GM19099 (cell line): ENCODE measurements around the gene PRKAG3.

Source experiments
- POLR2A ChIP-seq: IDR thresholded peaks from 3 replicates; pipeline ENCODE4 v1.6.1; 2011; ENCODE audit warnings: low read depth; ENCODE audit not compliant: insufficient read length; ENCODE audit errors: extremely low read depth

Gene PRKAG3

DNA sequence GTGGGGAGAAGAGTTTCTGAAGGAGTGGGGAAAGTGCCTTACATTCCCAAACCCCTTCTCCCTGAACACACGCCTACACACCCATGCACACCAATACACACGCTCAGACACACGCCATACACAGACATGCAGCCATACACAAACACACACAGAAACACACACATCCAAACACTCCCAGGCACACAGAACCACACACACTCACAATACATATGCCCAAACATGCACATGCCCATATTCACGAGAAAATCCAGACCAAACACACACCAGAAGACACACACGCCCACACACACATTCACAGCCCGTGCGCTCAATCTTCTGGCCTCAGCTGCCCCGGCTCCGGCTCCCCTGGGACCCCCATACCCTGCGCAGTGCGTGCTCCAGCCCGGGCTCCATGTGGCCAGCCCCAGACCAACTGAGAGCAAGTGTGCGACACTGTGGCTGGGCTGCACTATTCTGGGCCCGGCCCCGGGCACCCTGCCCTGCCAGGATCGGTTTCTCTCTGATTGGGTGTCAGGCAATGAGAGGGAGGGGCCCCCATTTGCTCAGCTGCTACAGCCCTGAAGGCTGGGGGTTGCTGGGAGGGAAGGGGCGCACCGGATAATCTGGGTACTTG, at the start of gene PRKAG3:
Gene PRKAG3, minus strand, starts transcription at position 426 of the 613 bp plus-strand sequence.
- TF ChIP-seq POLR2A: no peak

- TF ChIP-seq POLR2A: no peak
Observed at GRCh38 chr2:218880859-218881594, 49.4 kb upstream of the PRKAG3 start.

DNA sequence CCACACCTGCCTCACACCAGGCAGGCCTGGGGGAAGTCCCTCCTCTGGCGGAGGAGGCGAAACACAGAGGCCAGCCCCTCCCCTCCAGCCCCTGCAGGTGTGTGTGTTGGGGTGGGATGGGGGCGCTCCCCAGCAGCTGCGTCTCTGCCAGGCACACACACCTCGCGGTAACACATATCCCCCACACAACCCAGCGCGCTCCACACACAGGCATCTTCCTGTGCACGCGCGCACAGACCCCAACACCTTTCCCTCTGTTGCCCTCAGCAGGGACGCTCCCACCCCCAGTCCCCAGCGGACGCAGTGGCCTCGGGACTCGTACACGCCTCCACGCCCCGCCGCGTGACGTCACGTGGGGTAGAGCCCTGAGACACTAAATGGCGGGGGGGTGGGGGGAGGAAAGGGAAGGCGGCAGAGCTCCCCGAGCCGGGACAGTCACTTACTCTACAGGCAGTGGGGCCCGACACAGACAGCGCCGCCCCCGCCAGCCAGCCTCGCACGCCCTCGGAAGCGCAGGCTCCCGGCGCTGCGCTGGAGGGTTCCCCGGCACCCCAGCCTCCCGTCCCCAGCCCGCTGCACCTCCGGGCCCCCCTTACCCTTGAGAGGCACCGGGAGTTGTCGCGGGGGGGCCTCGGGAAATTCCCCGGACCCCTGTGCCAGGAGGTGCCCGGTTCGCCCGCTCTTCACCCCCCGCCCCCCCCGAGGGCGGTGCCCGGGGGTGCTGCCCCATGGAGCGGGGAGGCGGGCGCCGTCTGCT, 48.7 kb upstream of the PRKAG3 start, which contains the start of gene WNT10A:
Gene WNT10A, plus strand, starts transcription at position 751 of the 757 bp plus-strand sequence. CDS start 144 bp downstream, outside the sequence.
- peak; percentile 52 for TF ChIP-seq POLR2A

DNA sequence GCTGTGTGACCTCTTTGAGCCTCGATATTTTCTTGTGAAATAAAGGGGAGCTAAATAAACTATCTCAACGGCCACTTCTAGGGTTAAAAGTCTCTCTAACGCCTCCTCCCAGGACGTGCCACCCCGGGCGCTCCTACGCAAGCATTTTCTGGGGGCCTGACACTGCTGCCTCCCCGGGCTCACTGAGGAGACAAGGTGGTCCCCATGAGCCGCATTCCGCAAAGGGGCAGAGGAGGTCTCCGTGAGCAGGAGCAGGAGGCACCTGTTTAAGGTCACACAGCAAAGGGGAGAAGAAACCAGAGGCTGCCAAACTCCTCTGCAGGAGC, 48.1 kb upstream of the PRKAG3 start:
- no peak for TF ChIP-seq POLR2A

DNA sequence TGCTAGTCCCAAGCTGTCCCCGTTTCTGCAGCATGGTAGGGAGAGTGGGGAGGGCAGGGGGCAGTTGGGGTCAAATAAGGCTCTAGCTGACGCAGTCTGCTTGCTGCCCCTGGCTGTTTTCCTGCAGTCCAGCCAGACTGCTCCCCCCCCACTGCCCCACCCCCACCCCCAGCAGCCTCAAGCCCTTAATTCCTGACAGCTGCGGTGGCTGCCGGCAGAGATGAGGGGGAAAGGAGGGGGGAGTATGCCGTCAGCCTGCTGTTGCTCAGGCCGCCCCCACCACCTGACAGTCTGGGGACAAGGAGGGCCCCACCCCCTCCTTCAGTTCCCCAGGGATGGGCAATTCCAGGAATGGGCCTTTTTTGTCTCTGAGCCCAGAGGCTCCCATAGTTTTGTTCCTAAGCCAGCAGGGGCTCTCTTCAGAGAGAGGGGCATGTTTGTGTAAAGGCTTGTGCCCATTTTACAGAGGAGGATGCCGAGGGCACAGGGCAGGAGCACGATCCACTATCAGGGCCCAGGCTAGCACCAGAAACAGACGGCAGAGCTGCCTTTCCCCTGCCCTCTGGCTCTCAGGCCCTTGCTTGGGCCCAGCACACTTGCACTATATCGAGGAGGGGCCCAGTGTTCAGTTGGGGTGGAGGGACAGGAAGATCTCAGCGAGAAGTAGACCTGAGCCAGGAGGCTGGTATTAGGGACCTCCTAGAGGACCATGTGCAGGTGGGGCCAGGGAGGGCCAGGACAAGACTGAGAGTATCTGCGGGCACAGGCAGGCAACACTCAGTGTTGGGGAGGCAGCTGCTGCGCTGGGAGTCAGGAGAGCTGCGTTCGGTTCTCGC, 47.5 kb upstream of the PRKAG3 start:
- no peak for TF ChIP-seq POLR2A

DNA sequence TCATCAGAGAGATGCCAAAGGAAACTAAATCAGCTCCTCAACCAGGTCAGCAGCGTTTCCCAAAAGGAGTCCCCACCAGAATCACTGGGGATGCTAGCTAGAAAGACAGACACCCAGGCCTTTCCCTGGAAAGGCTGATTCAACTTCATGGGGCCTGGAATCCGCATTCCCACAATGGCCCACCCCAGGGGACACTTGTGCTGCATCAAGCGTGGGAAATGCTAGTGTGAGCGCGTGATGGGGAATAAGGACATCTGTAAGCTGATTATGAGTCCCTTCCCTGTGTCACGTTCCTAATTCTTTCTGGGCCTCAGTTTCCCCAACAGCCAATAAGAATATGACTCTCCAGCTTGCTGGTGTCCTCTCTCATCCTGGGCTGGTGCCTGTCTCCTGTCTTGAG, 46.9 kb upstream of the PRKAG3 start:
- TF ChIP-seq POLR2A: no peak

DNA sequence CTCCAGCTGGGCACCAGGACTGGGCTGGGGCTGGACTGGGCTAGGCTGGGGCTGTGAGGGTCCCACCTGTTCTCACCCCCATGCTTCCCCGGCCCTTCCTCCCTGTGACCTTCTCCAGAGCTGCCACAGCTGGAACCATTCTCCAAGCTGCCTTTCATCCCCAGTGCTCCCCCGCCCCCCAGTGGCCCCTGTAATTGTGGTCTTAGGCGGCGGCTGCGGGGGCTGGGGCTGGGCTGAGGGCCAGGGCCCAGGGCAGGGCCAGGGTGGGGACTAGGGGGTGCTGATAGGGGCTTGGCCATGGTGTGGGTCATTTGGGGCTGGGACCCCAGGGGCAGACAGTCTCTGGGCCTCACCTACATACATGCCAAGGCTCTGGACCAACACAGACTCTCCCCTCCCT, 46.3 kb upstream of the PRKAG3 start:
- no peak for TF ChIP-seq POLR2A

DNA sequence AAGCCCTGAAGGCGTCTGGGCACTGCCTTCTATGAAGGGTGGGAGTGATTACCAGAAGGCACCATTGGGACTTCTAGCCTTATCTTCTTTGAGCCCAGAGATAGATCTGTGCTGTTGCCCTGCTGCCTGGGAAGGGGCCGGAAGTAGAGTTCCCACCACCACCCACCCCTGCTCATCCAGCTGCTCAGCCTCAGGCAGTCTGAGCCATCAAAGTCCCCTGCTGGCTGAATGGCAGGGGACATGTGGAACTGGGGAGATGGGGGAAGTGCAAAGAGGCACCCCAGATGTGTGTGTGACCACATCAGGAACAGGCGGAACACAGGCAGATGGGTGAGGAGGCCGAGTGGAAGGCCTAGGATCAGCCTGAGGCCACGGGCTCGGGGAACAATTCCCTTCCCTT, 45.7 kb upstream of the PRKAG3 start:
- no peak for TF ChIP-seq POLR2A

DNA sequence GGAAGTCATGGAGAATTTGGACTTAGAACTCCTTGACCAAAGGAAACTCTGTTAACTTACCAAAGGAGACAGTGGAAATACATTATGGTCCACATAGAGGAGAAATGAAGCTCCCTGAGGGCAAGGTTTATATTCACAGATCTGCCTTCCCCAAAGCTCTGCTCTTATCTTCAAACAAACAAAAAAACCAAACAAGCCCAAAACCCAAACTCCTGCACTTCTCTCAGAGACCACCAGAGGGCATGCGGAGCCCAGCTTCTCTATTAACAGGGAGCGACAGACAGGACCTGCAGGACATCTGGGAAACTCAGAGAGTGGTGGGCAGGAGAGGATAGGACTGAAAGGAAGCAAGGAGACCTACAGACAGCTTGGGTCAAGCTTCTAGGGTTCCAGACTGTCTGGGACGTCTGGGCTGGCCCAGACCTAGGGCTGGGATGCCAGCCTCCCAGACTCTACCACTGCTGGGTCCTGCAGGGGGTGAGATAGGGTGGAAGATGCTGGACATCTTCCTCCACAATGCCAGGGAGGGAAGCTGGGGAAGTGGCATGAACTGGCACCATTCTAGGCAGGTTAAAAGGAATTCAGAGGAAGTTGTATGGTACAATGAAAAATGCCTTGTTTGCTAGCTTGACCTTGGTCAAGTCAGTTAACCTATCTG, 45.1 kb upstream of the PRKAG3 start:
- TF ChIP-seq POLR2A: no peak

GRCh38 chr2:218875692-218876246, 44.2 kb upstream of the PRKAG3 start:
- no peak for TF ChIP-seq POLR2A

GRCh38 chr2:218873359-218874194, 42.0 kb upstream of the PRKAG3 start:
- no peak for TF ChIP-seq POLR2A

DNA sequence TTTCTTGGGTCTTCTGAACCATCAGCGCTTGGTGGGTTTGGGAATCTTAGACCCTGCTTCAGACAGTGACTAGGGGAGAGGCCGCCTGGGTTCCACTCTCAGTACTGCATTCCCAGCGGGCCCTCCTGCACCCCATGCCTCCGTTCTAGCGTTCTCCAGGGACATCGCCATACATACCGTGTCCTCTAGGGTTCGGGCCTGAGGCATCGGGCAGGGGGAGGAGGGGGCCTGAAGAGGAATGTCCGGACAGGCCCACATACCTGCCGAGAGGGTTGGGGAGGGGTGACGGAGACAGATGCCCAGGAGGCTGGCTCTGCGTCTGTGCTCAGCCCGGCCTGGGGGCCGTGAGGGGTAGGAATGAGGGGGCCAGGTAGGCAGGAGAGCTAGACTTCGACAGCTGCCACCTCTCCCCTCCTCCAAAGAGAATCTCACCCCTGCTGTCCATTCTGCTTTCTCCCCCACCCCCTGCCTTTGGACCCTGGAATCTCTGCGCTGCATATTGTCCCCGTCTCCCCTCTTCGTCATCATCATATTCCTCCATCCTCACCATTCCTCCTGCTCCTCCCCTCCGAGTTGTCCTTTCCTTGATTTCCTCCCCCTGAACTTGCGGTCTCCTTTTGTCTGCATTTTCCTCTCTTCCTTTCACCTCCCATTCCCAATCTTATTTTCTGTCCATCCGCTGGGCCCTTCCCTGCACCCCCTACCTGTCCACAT, 41.2 kb upstream of the PRKAG3 start:
- TF ChIP-seq POLR2A: no peak
